Epithelial cell of prostate (primary cell): ENCODE results near the gene PPP1R11.

Experiments
- DNase-seq: peaks from one replicate; pipeline ENCODE4 v3.0.0-alpha.2; 2011; ENCODE audit warnings: low read depth, low spot score
- H3K27ac ChIP-seq: fragments of 450-650 bp; 2 replicates; pipeline ENCODE4 v1.5.1; 2017; ENCODE audit warnings: mild to moderate bottlenecking

Gene PPP1R11

DNA sequence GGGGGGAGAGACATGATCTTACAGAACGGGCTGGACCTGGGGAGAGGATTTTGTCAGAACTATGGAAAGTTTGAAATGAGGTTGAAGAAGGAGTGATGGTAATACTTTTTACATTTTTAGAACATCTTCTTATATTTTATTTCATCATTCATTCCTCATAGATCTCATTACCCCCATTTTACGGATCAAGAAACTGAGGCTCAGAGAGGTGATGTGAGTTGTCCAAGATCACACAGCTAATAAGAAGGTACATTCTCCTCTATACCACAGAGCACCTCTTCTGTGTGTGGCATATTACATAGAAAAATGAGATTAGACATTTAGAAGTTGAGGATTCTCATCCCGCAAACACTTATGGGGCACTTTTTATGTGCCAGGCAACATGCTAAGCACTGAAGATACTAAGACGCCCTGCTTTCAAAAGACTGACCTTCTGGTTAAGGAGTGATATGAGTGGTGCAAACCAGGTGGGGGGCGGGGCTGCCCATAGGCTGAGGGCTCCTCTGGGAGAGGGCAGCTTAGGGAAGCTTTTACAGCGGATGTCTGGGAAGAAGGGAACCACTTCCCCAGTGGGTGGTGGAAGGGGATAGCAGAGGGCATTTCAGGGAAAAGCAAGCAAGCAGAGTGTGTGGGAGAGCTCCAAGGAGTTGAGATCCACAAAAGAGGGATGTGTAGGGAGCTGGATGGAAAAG lies 26.0 kb downstream of the PPP1R11 start:
- H3K27ac ChIP-seq: no peak overlapping the region
- DNase-seq: no peak

DNA sequence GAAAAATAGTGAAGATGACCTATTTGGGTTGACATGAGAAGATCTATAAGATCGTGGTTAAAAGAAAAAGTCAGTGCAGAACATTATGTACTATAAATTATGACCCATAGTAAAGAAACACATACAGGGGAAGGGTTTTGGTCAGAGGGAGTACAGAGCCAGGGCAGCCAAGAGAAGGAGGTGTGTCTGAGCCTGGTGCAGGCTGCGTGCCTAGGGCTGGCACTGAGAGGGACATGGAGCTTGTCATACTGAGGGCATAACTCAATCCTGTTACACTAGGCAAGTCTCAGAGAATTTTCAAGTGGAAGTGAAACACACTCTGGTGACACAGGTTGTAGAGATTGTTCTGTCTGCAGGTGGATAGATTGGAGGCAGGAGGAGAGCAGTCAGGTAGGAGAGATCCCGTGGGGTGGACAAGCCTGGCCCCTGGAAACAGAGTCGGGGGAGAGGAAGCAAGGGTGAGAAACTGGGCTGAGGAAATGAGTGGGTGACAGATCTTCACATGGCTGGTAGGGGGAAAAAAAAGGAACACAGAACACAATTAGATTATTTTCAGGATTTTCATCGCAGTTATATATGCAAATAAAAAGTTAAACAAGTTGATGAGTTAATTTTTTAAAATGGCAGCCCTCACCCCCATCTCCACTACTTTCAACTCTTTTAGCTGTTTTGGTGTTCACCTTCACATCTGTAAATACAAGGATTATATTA lies 27.1 kb downstream of the PPP1R11 start:
- no peak for DNase-seq
- no peak overlapping the region for H3K27ac ChIP-seq

DNA sequence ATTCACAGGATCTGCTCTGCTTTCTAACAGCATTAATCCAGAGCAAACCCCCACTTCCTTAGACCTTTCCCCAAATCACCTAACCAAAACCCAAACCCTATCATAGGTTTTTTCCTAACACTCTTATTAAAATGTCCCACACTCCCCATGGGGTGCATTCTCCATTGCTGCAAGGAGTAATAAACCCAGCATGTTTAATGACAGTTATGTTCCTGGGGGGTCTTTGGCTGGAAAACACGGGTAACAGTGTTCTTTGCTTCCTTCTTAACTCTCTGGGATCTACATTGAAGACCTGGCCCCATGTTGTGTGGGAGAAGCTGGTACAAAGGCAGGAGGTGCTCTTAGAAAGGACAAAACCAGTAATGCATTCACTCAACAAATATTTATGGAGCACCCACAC lies 29.8 kb downstream of the PPP1R11 start:
- no peak for DNase-seq
- no peak overlapping the region for H3K27ac ChIP-seq

DNA sequence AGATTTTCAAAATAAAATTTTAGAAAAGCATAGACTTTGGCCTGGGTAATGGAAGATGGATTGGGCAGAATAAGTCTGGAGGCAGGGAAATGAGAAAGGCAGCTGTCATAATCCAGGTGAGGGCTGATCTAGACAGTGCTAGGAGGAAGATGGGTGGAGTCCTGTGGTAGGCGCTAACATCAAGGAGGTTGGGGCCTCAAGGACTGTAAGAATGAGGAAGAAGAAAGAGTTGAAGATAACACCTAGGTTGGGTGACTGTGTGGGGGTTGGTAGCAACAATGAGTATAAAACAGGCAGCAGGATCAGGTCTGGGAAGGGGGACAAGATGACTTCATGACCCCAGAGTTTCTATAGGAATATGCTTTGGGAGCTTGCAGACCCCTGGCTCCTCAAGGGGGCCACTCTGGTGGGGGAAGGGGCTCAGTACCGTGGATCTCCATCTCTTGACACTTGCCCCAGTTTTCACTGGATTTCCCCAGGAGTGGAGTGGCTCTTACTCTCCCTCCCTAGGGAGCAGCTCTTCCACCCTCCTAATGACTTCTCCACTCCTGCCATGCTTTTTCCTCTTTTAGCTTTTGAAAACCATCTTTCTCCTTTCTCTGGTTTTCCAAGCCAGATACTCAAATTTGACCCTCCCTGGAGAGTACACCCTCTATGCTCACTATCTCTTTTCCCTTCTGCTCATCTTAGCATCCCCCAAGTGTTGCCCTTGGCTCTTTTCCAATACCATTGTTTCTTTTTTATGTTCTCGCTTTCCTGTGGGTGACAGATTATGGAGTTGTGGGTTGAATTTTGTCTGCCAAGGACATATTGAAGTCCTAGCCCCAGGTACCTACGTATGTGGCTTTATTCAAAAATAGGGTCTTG lies 31.1 kb downstream of the PPP1R11 start:
- no peak overlapping the region for H3K27ac ChIP-seq
- peak; percentile 14 for DNase-seq

DNA sequence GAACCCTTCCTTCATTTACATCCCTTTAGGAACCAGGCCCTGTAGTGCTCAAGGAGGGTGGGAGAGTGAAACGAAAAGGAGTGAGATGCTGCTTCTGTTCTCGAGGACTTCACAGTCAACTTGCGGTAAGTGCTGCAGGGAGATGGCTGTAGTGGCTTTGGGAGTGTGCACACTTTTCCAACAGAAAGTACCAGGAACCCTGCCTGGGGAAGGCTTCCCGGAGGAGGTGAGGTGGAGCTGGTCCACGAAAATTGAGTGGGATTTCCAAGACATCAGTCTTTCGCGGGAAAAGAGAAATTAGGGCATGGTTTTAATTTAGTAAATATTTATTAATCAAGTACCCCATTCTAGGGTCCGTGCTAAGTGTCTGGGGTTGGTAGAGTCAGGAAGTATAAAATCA lies 33.2 kb downstream of the PPP1R11 start:
- no peak for DNase-seq
- H3K27ac ChIP-seq: peak overlapping the region; percentile 61

DNA sequence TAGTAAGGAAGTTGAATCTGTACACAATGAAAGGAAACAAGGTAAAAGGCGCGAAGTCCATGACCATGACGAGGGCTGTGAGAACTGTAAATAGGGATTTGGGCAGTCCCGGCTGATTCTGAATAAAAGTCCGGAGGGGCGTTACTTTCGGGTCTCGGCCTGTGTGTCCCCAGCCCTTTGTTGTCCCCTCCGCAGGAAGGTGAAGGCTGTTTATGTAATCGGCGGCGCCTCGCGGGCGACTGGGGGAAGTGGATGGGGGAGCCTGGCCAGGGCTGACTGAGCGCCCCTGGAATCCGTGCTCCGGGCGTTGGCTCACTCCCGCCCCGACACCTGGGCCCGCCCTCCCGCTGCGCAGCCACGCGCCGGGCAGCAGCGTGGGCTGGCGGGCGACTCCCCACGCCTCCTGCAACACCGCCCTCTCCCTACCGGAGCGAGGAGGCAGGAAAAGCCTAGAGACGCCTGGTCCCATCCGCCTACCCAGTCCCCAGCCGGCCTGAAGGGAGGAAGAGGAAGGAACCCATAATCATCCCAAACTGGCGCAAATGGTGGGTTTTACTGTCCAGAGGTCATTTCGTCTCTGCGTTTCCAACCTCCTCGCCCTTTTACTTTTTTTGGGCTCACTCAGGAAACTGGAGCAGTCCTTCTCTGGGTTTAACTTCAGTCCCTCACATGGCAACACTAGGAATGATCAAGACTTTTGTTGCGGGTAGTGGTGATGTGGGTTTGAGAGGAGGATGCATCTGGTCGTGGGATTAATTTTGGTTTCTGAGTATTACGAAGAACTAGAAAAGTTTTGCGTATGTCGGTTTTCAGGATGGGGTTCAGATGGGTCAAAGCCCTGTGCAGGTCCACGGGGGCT lies 33.8 kb downstream of the PPP1R11 start:
- peak; percentile 5 for DNase-seq
- peak overlapping the region; percentile 61 for H3K27ac ChIP-seq

DNA sequence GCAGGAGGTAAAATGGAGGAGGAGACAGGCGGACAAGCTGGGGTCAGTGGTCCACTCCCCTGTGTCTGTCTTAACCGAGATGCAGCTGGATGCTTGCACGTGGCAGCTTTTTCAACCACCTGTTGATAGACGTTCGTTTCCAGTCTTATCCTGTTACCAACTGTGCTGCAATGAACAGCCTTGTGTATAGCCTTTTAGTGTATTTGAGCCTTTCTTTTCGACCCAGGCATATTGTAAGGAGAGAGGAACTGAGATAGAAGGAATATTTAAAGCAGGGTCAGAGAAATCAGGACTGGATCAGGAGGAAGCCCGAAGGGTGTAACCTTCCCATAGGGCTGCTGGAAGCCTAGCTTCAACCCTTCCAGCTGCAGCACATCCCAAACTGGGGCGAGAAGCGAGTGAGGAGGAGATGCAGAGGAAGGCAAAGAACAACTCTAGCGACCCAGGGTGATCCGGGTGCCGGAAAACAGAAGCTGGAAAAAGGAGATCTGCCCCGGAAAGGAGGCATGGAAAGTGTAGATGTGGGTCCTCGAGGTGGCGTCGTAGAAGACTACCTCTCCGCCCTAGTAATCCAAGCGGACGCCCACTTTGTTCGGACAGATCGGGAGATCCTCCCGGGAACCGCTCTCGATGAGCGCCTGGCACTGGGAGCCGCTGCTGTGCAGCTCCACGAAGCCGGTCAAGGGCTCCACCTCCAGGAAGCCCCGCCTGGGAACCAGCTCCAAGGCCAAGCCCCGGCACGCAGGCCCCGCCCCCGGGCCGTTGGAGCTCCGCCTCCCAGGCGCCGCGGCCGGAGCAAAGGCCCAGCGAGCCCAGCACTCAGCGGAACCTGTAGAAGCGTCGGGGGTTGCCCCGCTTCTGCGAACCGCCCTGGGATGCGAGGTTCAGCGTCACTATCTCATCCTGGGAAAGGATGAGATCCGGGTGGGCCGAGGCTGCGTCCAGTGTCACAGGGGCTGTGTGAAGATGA lies 34.7 kb downstream of the PPP1R11 start:
- peak; percentile 20 for DNase-seq
- peak overlapping the region; percentile 61 for H3K27ac ChIP-seq

DNA sequence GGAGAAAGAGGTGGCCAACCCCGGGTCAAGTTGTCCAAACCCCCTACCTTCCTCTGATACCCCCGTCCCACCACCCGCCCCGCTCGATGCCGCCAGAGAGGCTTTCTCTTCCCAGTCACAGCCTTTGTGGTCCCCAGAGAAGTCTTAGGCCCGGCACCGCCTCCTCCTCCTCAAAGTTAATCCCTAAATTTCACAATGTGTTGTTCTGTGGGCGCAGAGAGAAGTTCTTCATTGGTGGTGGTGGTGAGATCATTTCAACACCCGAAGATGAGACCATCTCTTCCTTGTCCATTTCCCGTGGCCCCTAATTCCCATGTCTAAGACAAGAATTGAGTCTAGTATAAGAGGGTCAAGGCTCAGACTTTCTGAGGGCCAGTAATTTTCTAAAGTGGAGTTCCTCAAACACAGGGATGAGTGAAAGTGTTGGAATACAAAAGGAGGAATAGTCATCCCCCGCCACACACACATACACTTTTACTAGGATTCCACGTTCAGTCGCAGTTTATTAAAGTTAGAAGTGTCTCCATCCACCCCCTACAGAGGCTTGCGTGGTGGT lies 35.5 kb downstream of the PPP1R11 start:
- no peak for DNase-seq
- peak overlapping the region; percentile 61 for H3K27ac ChIP-seq

DNA sequence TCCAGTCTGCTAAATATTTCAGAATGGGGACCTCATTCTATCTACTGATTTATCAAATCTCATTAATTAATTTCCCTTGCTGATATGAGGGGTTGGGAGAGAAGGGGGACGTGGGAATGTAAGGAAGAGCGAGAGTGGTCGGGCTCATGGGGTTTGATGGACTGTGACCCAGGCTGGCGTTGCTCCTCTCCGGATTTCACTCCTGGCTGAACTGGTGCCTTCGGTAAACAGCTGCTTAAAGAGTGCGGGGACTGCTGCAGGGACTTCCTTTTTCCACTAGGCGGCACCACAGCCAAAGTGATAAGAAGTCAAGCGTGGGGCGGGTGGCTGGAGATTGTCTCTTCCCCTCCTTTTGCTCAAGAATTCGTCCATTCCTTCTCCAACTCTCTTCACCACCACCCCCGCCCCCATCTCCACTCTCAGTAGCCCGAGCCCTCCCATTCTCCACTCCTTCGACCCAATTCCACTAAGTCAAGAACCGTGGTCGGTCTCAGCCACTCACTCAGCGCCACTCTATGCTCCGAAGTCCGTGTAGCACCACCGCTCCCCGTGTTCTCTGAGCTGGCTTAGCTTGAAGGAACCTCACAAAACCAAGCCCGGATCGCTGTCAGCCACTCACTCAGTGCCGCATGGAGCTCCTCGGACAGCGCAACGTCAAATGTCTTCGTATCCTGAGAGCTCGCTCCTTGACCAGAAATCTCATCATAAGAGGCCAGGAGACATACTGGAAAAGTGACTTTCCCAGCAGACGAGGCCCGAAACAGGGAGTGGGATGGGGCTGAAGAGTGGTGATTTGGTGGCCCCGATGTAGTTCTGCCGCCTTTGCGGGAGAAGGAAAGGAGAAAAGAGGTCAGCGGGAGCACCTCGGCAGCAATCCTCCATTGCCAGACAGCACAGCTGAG lies 36.2 kb downstream of the PPP1R11 start:
- peak; percentile 29 for DNase-seq
- peak overlapping the region; percentile 61 for H3K27ac ChIP-seq

DNA sequence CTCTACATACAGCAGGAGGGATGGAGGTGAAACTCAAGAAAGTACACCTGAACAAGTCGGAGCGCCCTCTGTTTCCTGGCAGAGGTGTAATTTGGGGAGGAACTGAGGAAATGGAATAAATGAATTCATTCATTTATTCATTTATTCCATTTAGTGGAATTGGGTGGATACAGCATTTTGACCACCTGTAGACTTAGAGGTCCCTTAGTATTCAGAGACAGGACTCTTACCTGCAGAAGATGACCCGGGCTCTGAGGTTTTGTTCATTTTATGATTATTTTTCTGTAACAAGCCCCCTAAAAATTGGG lies 36.8 kb downstream of the PPP1R11 start:
- no peak overlapping the region for H3K27ac ChIP-seq
- no peak for DNase-seq

DNA sequence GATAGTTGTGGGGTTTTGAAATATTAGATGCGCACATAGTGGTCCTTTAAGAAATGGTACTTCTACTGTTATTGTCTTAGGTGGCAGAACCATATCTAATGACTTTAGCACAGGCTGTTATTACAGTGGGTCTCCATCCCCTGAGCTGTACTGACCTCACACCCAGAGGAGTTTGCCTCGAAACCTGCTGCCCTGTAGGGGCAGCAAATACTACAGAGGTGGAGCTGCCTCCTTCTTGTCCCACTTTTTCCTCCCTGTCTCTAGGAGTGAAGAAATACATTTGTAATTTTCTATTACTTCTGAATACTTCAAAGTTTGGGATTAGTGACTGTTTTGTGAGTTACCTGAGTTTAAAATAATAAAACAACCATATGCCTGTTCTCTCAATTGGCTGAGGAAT lies 37.7 kb downstream of the PPP1R11 start:
- no peak for DNase-seq
- no peak overlapping the region for H3K27ac ChIP-seq

DNA sequence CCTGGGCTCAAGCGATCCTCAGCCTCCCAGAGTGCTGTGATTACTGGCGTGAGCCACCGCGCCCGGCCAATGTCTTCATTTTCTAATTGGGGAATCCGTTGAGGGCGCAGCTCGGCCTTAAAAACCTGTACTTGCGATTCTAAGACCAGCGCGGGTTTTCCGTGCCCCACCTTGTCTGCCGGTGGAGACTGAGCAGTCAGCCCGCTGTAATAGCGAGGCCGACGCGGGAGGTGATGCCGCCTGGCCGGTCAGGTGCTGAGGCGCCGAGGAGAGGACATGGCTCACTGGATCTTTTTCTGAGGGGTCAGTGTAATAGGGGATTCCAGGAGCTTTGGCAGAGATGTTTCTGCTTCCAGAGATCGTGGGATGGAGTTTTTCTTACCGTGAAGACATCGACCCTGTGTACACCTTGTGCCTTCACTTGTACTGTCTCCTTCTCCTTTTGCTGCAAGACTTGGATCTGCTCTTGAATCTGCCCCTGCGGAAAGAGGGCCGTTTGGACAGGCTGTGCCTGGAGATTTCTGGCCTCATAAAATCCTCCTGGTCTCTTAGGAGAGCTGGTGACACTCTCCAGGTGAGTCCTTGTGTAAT lies 44.4 kb downstream of the PPP1R11 start:
- no peak for DNase-seq
- no peak overlapping the region for H3K27ac ChIP-seq

DNA sequence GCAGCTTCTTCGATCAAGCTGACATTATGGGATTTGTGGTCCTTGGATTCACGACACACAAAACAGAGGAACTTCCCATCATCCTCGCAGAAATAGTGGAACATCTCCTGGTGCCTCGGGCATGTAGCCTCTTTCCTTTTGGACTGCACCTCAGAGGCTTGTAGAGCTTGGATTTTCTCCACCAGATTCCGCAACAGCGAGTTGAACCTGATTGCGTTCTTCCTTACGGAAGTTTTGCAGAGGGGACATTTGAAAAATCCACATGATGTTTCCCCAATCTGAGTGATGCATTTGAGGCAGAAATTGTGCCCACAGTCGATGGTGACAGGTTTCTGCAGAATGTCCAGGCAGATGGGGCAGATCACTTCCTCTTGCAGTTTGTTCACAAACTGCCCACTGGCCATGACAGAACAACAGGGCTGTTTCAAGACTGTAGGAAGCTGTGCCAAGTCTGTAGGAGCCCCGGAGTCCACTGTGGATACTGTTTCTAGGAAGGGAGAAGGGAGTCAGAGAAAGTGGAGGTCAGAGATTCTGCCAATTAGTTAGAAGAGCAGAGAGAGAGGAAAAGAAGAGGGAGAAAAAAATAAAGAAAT lies 45.5 kb downstream of the PPP1R11 start:
- DNase-seq: no peak
- H3K27ac ChIP-seq: no peak overlapping the region

DNA sequence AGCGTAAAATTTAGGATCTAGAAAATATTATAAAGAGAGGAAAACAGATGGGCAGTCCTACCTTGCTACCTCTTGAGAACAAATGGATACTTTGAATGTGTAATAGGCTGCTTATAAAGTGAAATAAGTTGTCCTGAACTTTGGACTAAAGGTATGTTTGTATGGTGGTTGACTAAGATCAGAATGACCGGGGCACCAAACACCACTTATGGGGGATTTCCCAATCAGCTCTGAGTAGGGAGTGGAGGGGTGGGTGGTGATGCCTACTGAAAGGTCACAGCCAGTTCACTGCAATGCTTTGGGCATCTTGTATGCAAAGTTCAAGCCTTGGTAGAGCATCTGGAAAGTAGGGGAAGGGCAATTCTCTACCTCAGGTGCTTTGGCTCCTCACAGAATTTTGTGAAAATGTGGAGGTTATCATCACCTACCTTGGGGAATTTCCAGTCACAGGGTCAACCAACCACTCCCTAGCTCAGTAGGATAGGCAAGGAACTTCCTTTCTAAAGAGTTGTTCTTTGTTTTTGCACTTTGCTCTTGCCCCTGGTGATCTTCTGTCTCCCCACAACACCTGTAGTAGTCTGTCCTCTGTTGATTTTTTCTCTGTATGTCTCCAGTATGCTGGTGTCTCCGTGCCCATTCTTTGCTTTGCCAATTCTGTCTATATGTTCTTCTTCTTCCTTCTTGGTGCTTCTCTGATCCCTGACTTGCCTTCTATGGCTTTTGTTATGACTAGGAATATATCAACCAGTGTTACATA lies 46.2 kb downstream of the PPP1R11 start, which contains the start of gene TRIM31:
TRIM31 (minus strand) TSS at position 88 of the 757 bp plus-strand sequence. CDS start 285 bp downstream, outside the sequence.
- no peak within 1 kb of the TSS for H3K27ac ChIP-seq
- no peak for DNase-seq

DNA sequence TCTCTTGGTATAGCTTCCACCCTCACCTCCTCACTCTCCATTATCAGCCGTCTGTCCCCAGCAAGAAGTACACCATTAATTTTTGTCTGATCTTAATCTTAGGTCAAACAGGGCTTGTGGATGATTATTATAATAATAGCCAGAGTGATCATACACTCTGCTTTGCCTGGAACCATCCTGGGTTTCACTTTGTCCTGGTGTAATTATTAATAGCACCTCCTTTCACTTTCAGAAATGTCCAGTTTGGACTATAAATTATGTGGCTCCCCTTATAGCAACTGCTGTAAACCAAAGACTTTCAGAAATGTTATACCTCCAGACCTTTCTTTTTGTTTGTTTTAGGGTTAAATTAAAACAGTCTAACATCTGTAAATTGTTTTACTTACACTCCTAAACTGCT lies 46.8 kb downstream of the PPP1R11 start:
- no peak for DNase-seq
- H3K27ac ChIP-seq: no peak overlapping the region

DNA sequence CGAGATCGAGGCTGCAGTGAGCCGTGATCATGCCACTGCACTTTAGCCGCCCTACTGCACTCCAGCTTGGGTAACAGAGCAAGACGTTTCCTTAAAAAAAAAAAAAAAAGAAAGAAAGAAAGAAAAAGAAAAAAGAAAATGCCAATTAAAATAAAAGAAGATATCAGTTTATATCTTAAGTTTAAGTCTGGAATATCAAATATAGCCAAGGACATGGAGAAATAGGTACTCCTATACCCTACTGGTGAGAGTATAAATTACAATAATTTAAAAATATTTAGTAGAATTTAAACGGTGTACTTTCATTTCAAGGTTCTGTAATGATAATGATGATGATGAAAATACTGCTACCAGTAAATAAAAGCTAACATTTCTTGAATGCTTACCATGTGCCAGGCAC lies 49.7 kb downstream of the PPP1R11 start:
- no peak for DNase-seq
- no peak overlapping the region for H3K27ac ChIP-seq
